Astrocyte (in vitro differentiated cells and primary cell): Measurements from ENCODE around the gene DSP. TPM values are rescaled to one million over a fixed set of nuclear protein-coding genes. Genes with fewer than 3 reads are reported as not detected.
A peak's percentile ranks its signal among the peaks of the same experiment; 100 is the strongest.

Experiments
- DNase-seq: peaks from one replicate; pipeline ENCODE4 v3.0.0-alpha.2; 2010; ENCODE audit warnings: low read depth
- FAIRE-seq: peaks from 2 replicates; lab custom pipeline; 2011; peaks lifted over from hg19 to GRCh38; lab: Jason Lieb, UNC
- H2AFZ ChIP-seq: 2 replicates; pipeline ENCODE4 v1.6.0; 2012; ENCODE audit warnings: low read depth, low read length, inconsistent platforms
- H3K27ac ChIP-seq: 2 replicates; pipeline ENCODE4 v1.5.1; 2011; ENCODE audit warnings: low read depth, low read length, inconsistent platforms
- H3K27me3 ChIP-seq: 2 replicates; pipeline ENCODE4 v1.6.0; 2011; ENCODE audit warnings: low read length, inconsistent platforms; ENCODE audit not compliant: insufficient read depth
- H3K36me3 ChIP-seq: 2 replicates; pipeline ENCODE4 v1.5.1; 2011; ENCODE audit warnings: low read length, inconsistent platforms; ENCODE audit not compliant: insufficient read depth
- H3K4me1 ChIP-seq: 2 replicates; pipeline ENCODE4 v1.5.1; 2011; ENCODE audit warnings: low read length, inconsistent platforms; ENCODE audit not compliant: insufficient read depth
- H3K4me2 ChIP-seq: 2 replicates; pipeline ENCODE4 v1.6.0; 2012; ENCODE audit warnings: low read length, inconsistent platforms
- H3K4me3 ChIP-seq: 2 replicates; pipeline ENCODE4 v1.5.1; 2011; ENCODE audit warnings: low read depth, mild to moderate bottlenecking, low read length, inconsistent platforms; ENCODE audit not compliant: insufficient read depth
- H3K79me2 ChIP-seq: 2 replicates; pipeline ENCODE4 v1.6.0; 2012; ENCODE audit warnings: mild to moderate bottlenecking, low read length, inconsistent platforms; ENCODE audit not compliant: insufficient read depth
- H3K9ac ChIP-seq: 2 replicates; pipeline ENCODE4 v1.6.0; 2012; ENCODE audit warnings: mild to moderate bottlenecking, low read length, inconsistent platforms
- H3K9me3 ChIP-seq: 2 replicates; pipeline ENCODE4 v1.5.1; 2012; ENCODE audit warnings: low read depth, mild to moderate bottlenecking, low read length, inconsistent platforms; ENCODE audit not compliant: insufficient read depth
- H4K20me1 ChIP-seq: 2 replicates; pipeline ENCODE4 v1.6.0; 2012; ENCODE audit warnings: low read length, inconsistent platforms; ENCODE audit not compliant: insufficient read depth
- H3K27ac Mint-ChIP-seq: one replicate; pipeline ENCODE4 v1.8.0; 2021; ENCODE audit warnings: mild to moderate bottlenecking, mixed read lengths; ENCODE audit not compliant: unreplicated experiment
- H3K27me3 Mint-ChIP-seq: one replicate; pipeline ENCODE4 v1.8.0; 2021; ENCODE audit warnings: low read depth, mixed read lengths; ENCODE audit not compliant: unreplicated experiment
- H3K36me3 Mint-ChIP-seq: one replicate; pipeline ENCODE4 v1.8.0; 2021; ENCODE audit warnings: low read depth, mixed read lengths; ENCODE audit not compliant: unreplicated experiment
- H3K4me1 Mint-ChIP-seq: one replicate; pipeline ENCODE4 v1.8.0; 2021; ENCODE audit warnings: low read depth, mixed read lengths; ENCODE audit not compliant: unreplicated experiment
- H3K4me3 Mint-ChIP-seq: one replicate; pipeline ENCODE4 v1.8.0; 2021; ENCODE audit warnings: mild to moderate bottlenecking, moderate library complexity, mixed read lengths; ENCODE audit not compliant: unreplicated experiment
- H3K9me3 Mint-ChIP-seq: one replicate; pipeline ENCODE4 v1.8.0; 2021; ENCODE audit warnings: mild to moderate bottlenecking, mixed read lengths; ENCODE audit not compliant: unreplicated experiment
- CTCF ChIP-seq: IDR thresholded peaks from 2 replicates; pipeline ENCODE4 v1.5.1; 2011; ENCODE audit warnings: low read depth, mild to moderate bottlenecking, inconsistent platforms, low read length, moderate library complexity; ENCODE audit not compliant: insufficient read depth
- EZH2 ChIP-seq: IDR thresholded peaks from 2 replicates; pipeline ENCODE4 v1.6.1; 2012; ENCODE audit warnings: mild to moderate bottlenecking, low read length, inconsistent platforms; ENCODE audit not compliant: insufficient read depth
- total RNA-seq: library from RNA; stranded (reverse); gene quantifications from 2 replicates; pipeline ENCODE4 v1.2.1, GENCODE V29; 2021

The DSP gene
- total RNA-seq, 1 donor from 2014 or later: 468 TPM

- H3K27ac ChIP-seq: no peak overlapping the region
- no peaks in the 10 kb centered on the region for H3K9me3 ChIP-seq
- no peaks in the 10 kb centered on the region for H4K20me1 ChIP-seq
- Mint-ChIP-seq H3K36me3 (no peaks in the 10 kb centered on the region), H3K4me3 (no peak overlapping the region), H3K4me1 (peaks cover 20% of the 10 kb centered on the region), H3K9me3 (no peaks in the 10 kb centered on the region), H3K27me3 (no peaks in the 10 kb centered on the region), H3K27ac (peak overlapping the region; percentile 35)
- H3K4me3 ChIP-seq: no peak overlapping the region
- H3K9ac ChIP-seq: no peak overlapping the region
- TF ChIP-seq EZH2 (no peak), CTCF (no peak)
- peaks cover 7% of the 10 kb centered on the region for H3K4me1 ChIP-seq
- no peaks in the 10 kb centered on the region for H3K36me3 ChIP-seq
- H3K27me3 ChIP-seq: no peaks in the 10 kb centered on the region
- no peak for FAIRE-seq
- H3K79me2 ChIP-seq: no peaks in the 10 kb centered on the region
- no peak overlapping the region for H3K4me2 ChIP-seq
- DNase-seq: no peak
- no peak overlapping the region for H2AFZ ChIP-seq
Measured at GRCh38 chr6:7523922-7524321, 17.5 kb upstream of the DSP start.

GRCh38 chr6:7526755-7527154 lies 14.7 kb upstream of the DSP start:
- Histone ChIP-seq H2AFZ (no peak overlapping the region), H3K9me3 (no peaks in the 10 kb centered on the region), H3K27me3 (no peaks in the 10 kb centered on the region), H3K9ac (no peak overlapping the region), H3K4me2 (no peak overlapping the region), H3K4me3 (no peak overlapping the region), H3K4me1 (peaks cover 16% of the 10 kb centered on the region), H3K36me3 (no peaks in the 10 kb centered on the region), H3K79me2 (no peaks in the 10 kb centered on the region), H4K20me1 (no peaks in the 10 kb centered on the region), H3K27ac (no peak overlapping the region)
- Mint-ChIP-seq H3K9me3 (no peaks in the 10 kb centered on the region), H3K36me3 (no peaks in the 10 kb centered on the region), H3K4me1 (peaks cover 30% of the 10 kb centered on the region), H3K4me3 (no peak overlapping the region), H3K27ac (peak overlapping the region; percentile 96), H3K27me3 (no peaks in the 10 kb centered on the region)
- FAIRE-seq (no peak), DNase-seq (no peak)
- TF ChIP-seq CTCF: no peak
- TF ChIP-seq EZH2: no peak

- DNase-seq (peak; percentile 93), FAIRE-seq (peak; percentile 68)
- Histone ChIP-seq H3K4me2 (no peak overlapping the region), H4K20me1 (no peaks in the 10 kb centered on the region), H3K36me3 (no peaks in the 10 kb centered on the region), H3K79me2 (no peaks in the 10 kb centered on the region), H2AFZ (no peak overlapping the region), H3K9ac (peak overlapping the region; percentile 69), H3K9me3 (no peaks in the 10 kb centered on the region), H3K27me3 (no peaks in the 10 kb centered on the region), H3K4me1 (peaks cover 16% of the 10 kb centered on the region), H3K4me3 (no peak overlapping the region), H3K27ac (peak overlapping the region; percentile 96)
- no peak for TF ChIP-seq EZH2
- TF ChIP-seq CTCF: no peak
- no peaks in the 10 kb centered on the region for H3K27me3 Mint-ChIP-seq
- peaks cover 33% of the 10 kb centered on the region for H3K4me1 Mint-ChIP-seq
- H3K9me3 Mint-ChIP-seq: no peaks in the 10 kb centered on the region
- H3K27ac Mint-ChIP-seq: peak overlapping the region; percentile 96
- H3K36me3 Mint-ChIP-seq: no peaks in the 10 kb centered on the region
- H3K4me3 Mint-ChIP-seq: peak overlapping the region; percentile 10
Measured at GRCh38 chr6:7528565-7528964, 12.9 kb upstream of the DSP start.
